HG03139 (cell line): Measurements from ENCODE around the gene SAFB.
"Not testable (repeated sequence)": the region's sequence is repeated elsewhere in the genome, so short reads cannot be mapped to it uniquely, and the experiment has no call there.

Experiments used
- ATAC-seq: cut with Tn5 transposase; IDR thresholded peaks from one replicate; pipeline ENCODE4 v1.9.1; 2021; ENCODE audit not compliant: unreplicated experiment

Gene SAFB

DNA sequence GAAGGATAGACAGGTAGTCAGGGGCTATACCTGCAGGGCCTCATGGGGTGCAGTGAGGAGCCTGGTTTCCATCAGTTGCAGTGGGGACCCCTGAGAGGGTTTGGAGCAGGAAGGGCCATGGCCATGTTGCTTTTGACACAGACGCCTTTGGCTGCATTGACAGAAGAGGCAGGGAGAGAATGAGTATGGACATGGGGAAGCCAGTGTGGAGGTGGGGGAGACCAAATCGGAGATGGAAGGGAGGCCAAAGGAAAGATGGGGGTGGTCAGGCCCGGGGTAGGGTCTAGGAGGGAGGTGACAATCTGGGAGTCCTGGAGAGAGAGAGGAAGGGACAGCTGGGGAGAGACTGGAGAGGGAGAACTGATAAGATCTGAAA, 59.2 kb downstream of the SAFB start:
- ATAC-seq, result no peak

- no peak for ATAC-seq
Observed at GRCh38 chr19:5683177-5683886, 60.4 kb downstream of the SAFB start.

- ATAC-seq, result no peak
Observed at GRCh38 chr19:5684694-5685430, 62.0 kb downstream of the SAFB start.

GRCh38 chr19:5686326-5686646, 63.4 kb downstream of the SAFB start:
- ATAC-seq, result no peak

GRCh38 chr19:5686647-5687359, 63.9 kb downstream of the SAFB start:
- ATAC-seq, result peak; percentile 47

- ATAC-seq, result no peak
Observed at GRCh38 chr19:5687360-5688198, 64.7 kb downstream of the SAFB start.

GRCh38 chr19:5688262-5688881, 65.5 kb downstream of the SAFB start:
- ATAC-seq, result not testable (repeated sequence)

DNA sequence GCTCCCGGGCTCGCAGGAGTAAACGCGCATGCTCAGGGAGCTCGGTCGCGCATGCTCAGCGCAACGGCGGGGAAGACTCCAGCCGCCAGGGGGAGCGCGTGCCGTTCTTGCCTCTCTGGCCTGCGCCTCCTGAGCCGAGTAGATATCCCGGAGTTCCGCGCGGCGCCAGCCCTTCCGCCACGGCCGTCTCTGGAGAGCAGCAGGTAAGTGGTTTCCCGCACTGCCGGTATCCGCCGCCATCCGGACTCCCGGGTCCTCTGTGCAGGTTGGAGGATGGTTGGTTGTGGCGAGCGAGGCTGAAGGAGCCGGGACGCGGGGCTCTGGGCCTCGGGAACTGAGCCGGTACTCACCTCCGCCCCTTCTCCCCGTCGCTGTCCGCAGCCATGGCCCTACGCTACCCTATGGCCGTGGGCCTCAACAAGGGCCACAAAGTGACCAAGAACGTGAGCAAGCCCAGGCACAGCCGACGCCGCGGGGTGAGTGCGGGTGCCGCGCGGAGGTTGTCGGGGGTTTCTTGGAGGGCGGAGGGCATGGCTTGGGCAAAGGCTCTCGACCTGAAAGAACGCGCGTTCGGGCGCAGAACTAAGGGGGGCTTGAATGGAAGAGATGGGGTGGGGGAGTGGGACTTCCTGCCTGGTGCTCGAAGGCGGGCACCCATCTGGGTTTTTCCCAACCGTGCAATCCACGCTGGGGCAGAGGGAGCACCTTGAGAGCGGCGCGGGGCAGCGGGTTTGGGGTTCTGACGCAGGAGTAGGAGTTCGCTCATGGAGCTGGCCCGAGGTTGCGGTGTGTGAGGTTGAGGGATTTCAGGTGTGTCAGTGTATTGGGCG, 67.5 kb downstream of the SAFB start, which contains the start of gene RPL36:
Gene RPL36 (plus strand): TSS at position 171 of the 830 bp plus-strand sequence. CDS start 213 bp downstream, at position 384.
- peak; percentile 37 for ATAC-seq

DNA sequence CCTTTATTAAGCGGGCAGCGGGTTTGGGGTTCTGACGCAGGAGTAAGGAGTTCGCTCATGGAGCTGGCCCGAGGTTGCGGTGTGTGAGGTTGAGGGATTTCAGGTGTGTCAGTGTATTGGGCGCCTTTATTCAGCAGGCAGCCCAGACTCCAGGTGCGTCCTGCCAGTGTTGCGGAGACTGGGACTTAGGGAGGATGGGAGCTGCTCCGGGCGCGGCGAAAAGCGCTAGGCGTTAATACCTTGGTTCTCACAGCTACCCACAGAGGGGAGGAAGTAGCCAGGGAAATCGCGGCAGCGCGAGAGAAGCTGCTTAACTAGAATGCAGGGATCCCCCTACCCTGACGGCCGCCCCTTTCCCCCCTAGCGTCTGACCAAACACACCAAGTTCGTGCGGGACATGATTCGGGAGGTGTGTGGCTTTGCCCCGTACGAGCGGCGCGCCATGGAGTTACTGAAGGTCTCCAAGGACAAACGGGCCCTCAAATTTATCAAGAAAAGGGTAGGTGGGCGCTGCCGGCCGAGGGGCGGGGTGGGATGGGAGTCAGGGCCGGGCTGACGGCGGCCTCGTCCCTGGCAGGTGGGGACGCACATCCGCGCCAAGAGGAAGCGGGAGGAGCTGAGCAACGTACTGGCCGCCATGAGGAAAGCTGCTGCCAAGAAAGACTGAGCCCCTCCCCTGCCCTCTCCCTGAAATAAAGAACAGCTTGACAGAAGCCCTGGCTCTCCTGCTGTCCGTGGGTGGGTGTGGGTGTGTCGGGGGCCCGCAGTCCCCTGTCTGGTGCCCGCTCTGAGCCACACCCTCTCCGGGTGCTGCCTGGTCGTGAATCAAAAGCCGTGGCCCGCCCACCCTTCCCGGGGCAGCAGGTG, 68.3 kb downstream of the SAFB start:
- no peak for ATAC-seq

DNA sequence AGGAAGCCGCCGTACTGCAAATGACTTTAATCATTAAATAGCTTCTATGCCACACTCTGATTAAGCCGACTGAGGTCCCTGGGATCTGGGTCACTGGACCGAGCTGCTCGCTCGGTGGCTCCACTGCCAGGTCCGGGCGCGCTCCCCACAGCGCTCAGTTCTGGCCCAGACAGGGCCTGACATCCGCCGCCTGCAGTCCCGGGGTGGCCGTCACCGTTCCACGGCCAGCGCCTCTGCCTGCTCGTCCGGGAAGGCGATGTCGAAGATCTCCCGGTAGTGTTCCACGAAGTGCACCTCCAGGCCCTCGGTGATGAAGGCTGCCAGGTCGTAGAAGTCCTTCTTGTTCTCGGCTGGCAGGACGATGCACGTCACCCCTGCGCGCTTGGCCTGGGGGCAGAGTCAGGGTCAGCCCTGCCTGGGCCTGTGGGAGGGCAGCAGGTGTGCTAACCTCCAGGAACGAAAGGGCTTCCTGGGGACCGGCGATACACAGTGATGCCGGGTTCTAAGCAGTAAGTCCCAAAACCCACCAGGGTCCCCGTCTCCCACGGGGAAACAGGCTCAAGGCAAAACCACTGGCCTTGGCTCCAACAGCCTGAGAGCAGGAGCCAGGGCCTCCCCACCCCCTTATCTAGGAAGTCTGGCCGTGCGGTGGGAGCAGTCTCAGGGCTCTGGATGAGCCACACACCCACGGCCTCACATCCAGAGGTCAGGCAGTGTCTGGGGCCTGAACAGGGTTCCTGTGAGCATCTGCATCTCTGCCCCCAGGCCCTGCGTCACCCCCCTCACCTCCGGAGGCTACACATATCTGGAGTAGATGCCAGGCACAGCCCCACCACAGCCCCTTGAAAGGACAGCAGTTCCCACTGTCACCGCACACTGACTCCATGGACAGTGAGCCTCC, 69.2 kb downstream of the SAFB start:
- ATAC-seq, result no peak

DNA sequence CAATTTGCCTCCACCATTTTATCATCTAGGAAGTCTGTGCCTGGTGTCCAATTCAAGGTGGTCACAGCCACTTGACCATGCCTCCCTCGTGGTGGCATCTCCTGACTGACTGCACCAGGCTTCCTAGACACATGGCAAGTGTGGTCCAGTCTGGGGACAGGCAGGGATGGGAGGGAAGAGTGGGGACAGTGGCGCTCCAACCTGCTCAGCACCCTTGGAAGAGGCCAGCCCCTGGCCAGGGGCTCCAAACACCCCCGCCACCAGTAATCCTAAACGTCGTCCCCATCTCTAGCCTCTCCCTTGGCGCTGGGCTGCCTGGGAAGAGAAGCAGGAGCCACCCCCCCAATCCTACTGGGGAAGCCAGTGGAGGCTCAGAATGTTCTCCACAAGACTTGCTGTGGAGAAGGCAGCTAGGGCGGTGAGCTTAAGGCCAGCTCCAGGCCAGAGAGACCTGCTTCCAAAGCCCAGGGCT, 69.9 kb downstream of the SAFB start:
- ATAC-seq, result no peak

- no peak for ATAC-seq
Observed at GRCh38 chr19:5693195-5694166, 70.6 kb downstream of the SAFB start.

DNA sequence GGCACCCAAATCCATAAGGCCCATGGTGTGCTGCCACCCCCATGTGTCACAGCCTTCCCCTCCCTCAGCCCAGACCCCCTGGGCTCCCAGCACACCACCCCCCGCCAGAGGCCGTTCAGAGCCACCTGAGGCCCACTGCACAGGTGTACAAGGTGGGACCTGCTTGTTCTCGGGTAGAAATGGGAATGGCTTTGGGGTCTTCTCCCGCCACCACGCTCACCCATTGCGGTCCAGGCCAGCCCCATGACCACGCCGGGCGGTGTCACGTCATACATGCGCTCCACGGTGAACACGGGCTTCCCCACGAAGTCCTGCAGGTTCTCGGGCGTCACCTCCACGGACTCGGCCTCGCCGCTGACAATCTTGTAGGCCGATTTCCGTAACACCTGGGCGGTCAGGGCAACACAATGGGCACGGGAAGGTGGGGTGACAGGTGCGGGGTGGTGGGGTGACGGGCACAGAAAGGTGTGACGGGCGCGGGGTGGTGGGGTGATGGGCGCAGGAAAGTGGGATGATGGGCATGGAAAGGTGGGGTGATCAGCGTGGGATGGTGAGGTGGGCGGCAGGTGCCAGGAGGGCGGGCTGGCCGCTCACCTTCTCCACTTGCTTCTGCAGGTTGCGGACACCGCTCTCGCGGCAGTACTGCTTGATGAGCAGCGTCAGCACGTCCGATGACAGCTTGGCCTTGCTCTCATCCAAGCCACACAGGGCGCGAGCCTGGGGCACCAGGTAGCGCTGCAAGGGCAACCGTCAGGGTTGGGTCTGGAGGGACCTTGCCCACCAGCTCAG, 71.5 kb downstream of the SAFB start:
- no peak for ATAC-seq

DNA sequence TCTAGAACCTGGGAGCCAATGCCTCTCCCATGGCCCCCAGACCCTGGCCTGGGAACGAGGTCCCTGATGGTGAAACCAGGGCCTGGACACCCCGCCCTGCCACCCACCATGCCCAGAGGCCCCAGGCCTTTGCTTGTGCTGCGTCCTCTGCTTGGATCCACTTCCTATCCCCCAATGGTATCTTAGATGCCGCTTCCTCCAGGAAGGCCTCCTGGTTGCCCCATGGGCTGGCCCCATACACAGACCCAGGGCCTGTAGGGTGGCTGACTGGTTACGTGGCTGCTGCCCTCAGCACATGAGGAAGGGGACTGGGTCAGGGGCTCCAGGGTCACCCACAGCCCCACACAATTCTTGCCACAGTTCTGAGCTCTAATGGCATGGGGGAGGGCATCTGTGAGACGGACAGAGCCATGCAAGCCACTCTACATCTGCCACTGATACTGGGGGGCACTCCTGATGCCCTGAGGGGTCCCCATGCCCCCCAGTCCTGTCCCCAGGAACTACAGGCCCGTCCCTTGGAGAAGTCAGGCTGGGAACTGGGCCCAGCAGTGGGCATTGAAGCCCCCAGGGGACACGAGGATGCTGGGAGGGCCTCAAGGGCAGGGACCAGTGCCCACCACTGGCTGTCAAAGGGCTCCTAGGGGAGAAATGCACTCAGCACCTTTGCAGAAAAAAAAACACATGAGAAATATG, 72.2 kb downstream of the SAFB start:
- ATAC-seq, result no peak

GRCh38 chr19:5695649-5696195, 72.8 kb downstream of the SAFB start:
- no peak for ATAC-seq
